ENCODE measurements around the gene ZNF275.

GRCh38 chrX:153379508-153379907, 45.6 kb downstream of the ZNF275 start:
- TF ChIP-seq TAF1 (IDR thresholded peaks at IDR 0.05; ENCODE audit: low read depth) (no peak), RAD21 (conservative IDR thresholded peaks at IDR 0.05) (no peak), POLR2AphosphoS5 (IDR thresholded peaks at IDR 0.05) (no peak), EZH2 (IDR thresholded peaks at IDR 0.05; ENCODE audit: borderline replicate concordance, insufficient read depth, low read length, poor library complexity, severe bottlenecking) (no peak)
